ENCODE data around the gene YIPF1.

DNA sequence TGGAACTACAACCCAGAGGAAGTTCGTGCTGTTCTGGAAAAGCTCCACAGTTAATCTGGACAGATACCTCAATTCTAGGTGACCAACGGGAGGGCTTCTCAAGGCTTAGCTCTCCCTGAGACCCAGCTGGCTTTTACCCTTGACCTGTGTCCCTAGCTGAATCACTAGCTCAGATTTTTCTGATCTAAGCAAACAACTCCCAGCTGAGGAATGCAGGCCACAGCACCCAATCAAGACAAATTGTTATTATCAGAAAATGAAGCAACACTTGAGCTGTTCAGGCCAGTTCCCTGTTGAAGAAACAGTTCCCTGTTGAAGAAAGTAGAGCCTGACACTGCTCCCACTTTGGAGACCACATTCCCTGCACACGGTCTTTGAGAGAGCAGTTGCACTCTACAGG is 20.3 kb upstream of the YIPF1 start:
- TF ChIP-seq CTCF (IDR thresholded peaks at IDR 0.05), result no peak
- TF ChIP-seq POLR2A (IDR thresholded peaks at IDR 0.05; ENCODE audit: low read depth), result no peak
